ENCODE data around the gene ZMYM2. TPM values are rescaled to one million over a fixed set of nuclear protein-coding genes. Genes with fewer than 3 reads are reported as not detected.
A peak's percentile ranks its signal among the peaks of the same experiment; 100 is the strongest.

Gene ZMYM2
- total RNA-seq, 4 donors from 2014 or later, result 54.7 to 175 (median 98.3) TPM

DNA sequence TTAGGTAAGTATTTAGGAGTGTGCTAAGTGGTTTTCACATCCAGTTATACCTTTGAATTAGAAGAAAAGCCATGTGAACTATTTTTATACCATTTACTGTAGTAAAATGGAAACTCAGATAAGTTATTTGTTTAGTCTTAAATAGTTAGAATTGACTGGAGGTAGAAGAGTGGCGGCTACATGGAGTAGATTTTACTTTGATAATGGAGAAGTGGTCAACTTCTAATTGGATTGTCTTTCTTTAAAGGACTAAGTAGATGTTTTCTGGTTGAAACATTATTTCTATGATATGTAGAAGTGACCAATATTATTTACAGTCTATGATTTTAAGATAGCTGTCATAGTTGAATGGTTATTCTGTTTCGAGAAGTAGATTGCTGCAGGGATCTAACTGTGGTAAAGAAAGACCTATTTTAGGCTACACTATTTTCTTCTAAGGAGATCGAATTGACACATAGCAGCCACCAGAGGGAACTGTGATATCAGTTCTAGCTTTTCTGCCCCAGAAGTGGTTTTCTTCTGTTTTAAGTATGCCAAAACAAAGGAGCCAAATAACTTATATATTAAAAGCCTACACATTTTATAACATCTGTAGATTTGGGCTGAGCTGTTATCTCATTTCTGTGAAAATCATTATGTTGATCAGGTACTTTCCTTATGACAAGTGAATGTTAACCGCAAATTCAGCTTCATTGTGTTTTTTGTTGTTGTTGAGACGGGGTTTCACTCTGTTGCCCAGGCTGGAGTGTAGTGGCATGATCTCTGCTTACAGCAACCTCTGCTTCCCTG is 26.1 kb downstream of the ZMYM2 start:
- no peak for DNase-seq
- TF ChIP-seq POLR2A (IDR thresholded peaks at IDR 0.05), result no peak
- TF ChIP-seq, protein P1, sequence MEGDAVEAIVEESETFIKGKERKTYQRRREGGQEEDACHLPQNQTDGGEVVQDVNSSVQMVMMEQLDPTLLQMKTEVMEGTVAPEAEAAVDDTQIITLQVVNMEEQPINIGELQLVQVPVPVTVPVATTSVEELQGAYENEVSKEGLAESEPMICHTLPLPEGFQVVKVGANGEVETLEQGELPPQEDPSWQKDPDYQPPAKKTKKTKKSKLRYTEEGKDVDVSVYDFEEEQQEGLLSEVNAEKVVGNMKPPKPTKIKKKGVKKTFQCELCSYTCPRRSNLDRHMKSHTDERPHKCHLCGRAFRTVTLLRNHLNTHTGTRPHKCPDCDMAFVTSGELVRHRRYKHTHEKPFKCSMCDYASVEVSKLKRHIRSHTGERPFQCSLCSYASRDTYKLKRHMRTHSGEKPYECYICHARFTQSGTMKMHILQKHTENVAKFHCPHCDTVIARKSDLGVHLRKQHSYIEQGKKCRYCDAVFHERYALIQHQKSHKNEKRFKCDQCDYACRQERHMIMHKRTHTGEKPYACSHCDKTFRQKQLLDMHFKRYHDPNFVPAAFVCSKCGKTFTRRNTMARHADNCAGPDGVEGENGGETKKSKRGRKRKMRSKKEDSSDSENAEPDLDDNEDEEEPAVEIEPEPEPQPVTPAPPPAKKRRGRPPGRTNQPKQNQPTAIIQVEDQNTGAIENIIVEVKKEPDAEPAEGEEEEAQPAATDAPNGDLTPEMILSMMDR (IDR thresholded peaks at IDR 0.05), result peak; percentile 29 to 46 (median 38)
- intact Hi-C loops (cut with DNase I; ENCODE audit: low total_unique reads), result no loop called here
- no peaks in the 10 kb centered on the region for H3K27me3 ChIP-seq
- no peak overlapping the region for H3K4me3 ChIP-seq
- no peaks in the 10 kb centered on the region for H3K4me1 ChIP-seq
- H3K36me3 ChIP-seq, result no peaks in the 10 kb centered on the region
- H3K9me3 ChIP-seq, result peaks cover 0 to 4% of the 10 kb centered on the region in 2 donors
- H3K27ac ChIP-seq, result no peak overlapping the region

DNA sequence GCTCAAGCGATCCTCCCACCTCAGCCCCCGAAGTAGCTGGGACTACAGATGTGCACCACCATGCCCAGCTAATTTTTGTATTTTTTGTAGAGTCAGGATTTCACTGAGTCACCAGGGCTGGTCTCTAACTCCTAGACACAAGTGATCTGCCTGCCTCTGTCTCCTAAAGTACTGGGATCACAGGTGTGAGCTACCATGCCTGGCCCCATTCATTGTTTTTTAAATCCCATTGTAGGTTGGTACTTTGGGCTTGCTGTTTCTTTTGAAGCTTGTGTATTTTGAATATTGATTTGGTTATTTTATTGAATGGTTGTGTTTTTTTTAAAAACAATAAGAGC is 26.7 kb downstream of the ZMYM2 start:
- intact Hi-C loops (cut with DNase I; ENCODE audit: low total_unique reads), result no loop called here
- no peak for DNase-seq
- no peaks in the 10 kb centered on the region for H3K36me3 ChIP-seq
- no peaks in the 10 kb centered on the region for H3K27me3 ChIP-seq
- TF ChIP-seq POLR2A (IDR thresholded peaks at IDR 0.05), result no peak
- TF ChIP-seq, protein P1 (IDR thresholded peaks at IDR 0.05), result no peak
- H3K9me3 ChIP-seq, result peaks cover 0 to 2% of the 10 kb centered on the region in 2 donors
- no peak overlapping the region for H3K27ac ChIP-seq
- no peak overlapping the region for H3K4me3 ChIP-seq
- H3K4me1 ChIP-seq, result no peaks in the 10 kb centered on the region

DNA sequence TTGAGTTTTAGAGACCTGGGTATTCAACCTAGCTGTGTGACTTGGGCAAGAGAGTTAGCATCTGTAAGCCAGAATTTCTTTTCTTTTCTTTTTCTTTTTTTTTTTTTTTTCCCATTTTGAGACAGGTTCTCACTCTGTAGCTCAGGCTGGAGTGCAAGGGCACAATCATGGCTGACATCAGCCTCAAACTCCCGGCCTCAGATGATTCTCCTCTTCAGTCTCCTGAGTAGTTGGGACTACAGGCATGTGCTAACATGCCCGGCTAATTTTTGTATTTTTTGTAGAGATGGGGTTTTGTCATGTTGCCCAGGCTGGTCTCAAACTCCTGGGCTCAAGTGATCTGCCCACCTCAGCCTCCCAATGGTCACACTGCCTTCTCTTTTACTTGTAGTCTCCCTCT is 33.0 kb downstream of the ZMYM2 start:
- H3K27ac ChIP-seq, result no peak overlapping the region
- intact Hi-C loops (cut with DNase I; ENCODE audit: low total_unique reads), result no loop called here
- no peak for TF ChIP-seq POLR2A (IDR thresholded peaks at IDR 0.05)
- TF ChIP-seq, protein P1 (IDR thresholded peaks at IDR 0.05), result no peak

DNA sequence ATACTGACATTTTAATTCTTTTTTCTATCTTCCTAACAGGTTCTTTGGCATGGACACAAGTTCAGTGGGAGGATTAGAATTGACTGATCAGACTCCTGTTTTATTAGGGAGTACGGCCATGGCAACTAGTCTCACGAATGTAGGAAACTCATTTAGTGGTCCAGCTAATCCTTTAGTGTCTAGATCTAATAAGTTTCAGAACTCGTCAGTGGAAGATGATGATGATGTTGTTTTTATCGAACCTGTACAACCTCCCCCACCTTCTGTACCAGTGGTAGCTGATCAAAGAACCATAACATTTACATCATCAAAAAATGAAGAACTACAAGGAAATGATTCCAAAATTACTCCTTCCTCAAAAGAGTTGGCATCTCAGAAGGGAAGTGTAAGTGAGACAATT is 34.5 kb downstream of the ZMYM2 start:
- no peaks in the 10 kb centered on the region for H3K9me3 ChIP-seq
- H3K27ac ChIP-seq, result no peak overlapping the region
- no peak for TF ChIP-seq POLR2A (IDR thresholded peaks at IDR 0.05)
- TF ChIP-seq, protein P1 (IDR thresholded peaks at IDR 0.05), result no peak
- H3K4me3 ChIP-seq, result no peak overlapping the region
- no peak for DNase-seq
- H3K36me3 ChIP-seq, result no peaks in the 10 kb centered on the region
- peaks cover 0 to 5% of the 10 kb centered on the region in 2 donors for H3K4me1 ChIP-seq
- intact Hi-C loops (cut with DNase I; ENCODE audit: low total_unique reads), result no loop called here
- no peaks in the 10 kb centered on the region for H3K27me3 ChIP-seq

More for the DNA sequence above, 33.0 kb downstream of the ZMYM2 start:
- peaks cover 0 to 5% of the 10 kb centered on the region in 2 donors for H3K4me1 ChIP-seq
- no peak for DNase-seq
- no peaks in the 10 kb centered on the region for H3K27me3 ChIP-seq
- H3K9me3 ChIP-seq, result no peaks in the 10 kb centered on the region
- H3K36me3 ChIP-seq, result no peaks in the 10 kb centered on the region
- H3K4me3 ChIP-seq, result no peak overlapping the region

DNA sequence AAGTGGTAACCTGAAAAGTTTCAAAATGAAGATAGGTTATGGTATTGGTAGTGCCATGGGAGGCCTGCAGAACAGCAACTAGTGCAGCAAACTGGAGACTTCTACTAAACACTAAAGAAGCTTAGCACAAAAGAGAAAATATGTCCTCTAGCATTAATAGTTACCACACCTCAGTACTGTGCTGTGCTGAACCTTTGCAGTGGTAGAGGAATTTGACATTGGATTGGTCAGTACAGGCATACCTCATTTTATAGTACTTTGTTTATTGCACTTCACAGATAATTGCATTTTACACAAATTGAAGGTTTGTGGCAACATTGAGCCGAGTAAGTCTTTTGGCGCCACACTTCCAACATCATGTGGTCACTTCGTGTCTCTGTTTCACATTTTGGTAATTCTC is 40.4 kb downstream of the ZMYM2 start:
- intact Hi-C loops (cut with DNase I; ENCODE audit: low total_unique reads), result no loop called here
- Histone ChIP-seq H3K4me1 (no peaks in the 10 kb centered on the region), H3K4me3 (no peak overlapping the region), H3K36me3 (no peaks in the 10 kb centered on the region), H3K27me3 (no peaks in the 10 kb centered on the region), H3K27ac (no peak overlapping the region), H3K9me3 (no peaks in the 10 kb centered on the region)
- TF ChIP-seq POLR2A (IDR thresholded peaks at IDR 0.05), result no peak
- TF ChIP-seq, protein P1 (IDR thresholded peaks at IDR 0.05), result no peak
- DNase-seq, result no peak

Measured in uterus (tissue), 4 donors.